CD4-positive, alpha-beta T cell treated with Interleukin-4 for 1 hour (primary cell): ENCODE data around the gene KRTAP26-1.

Experiments used
- DNase-seq, 2 donors: peaks; one replicate each; pipeline ENCODE4 v3.0.0-alpha.2; 2020 to 2022

The KRTAP26-1 gene

GRCh38 chr21:30269803-30270530 lies 50.1 kb downstream of the KRTAP26-1 start:
- no peak for DNase-seq
